HepG2 (cell line): Measurements from ENCODE around the gene KRT40. TPM values are rescaled to one million over a fixed set of nuclear protein-coding genes. Genes with fewer than 3 reads are reported as not detected.

Source experiments
- CEBPG ChIP-seq: IDR thresholded peaks from 2 replicates; pipeline ENCODE4 v1.6.1; 2016
- FOXJ3 ChIP-seq: sonication (generic); formaldehyde crosslinking; IDR thresholded peaks from 2 replicates; pipeline ENCODE4 v1.4.0; 2020; ENCODE audit warnings: missing genetic modification reagents, mild to moderate bottlenecking, borderline replicate concordance
- HMG20A ChIP-seq: IDR thresholded peaks from 2 replicates; pipeline ENCODE4 v1.6.1; 2016; ENCODE audit warnings: borderline replicate concordance
- KDM4B ChIP-seq: sonication (generic); formaldehyde crosslinking; IDR thresholded peaks from 2 replicates; pipeline ENCODE4 v1.4.0; 2020; ENCODE audit warnings: missing genetic modification reagents
- MBD4 ChIP-seq: IDR thresholded peaks from 2 replicates; pipeline ENCODE4 v1.6.1; 2012; ENCODE audit warnings: low read length, inconsistent platforms, borderline replicate concordance
- RCOR2 ChIP-seq: IDR thresholded peaks from 2 replicates; pipeline ENCODE4 v1.6.1; 2016; ENCODE audit warnings: missing biosample characterization, missing genetic modification reagents
- SMAD3 ChIP-seq: sonication (generic); formaldehyde crosslinking; IDR thresholded peaks from 2 replicates; pipeline ENCODE4 v1.4.0; 2020; ENCODE audit warnings: missing genetic modification reagents
- SNAPC2 ChIP-seq: sonication (generic); formaldehyde crosslinking; IDR thresholded peaks from 2 replicates; pipeline ENCODE4 v1.8.1; 2022; ENCODE audit warnings: mild to moderate bottlenecking, missing genetic modification reagents
- SOX6 ChIP-seq, 2 experiments: fragments of 450-650 bp in 1 of 2; sonication (generic) in 1 of 2; formaldehyde crosslinking in 1 of 2; IDR thresholded peaks; 2 replicates each; pipeline versions ENCODE4 v1.4.0 to v1.6.1; 2017 to 2020; ENCODE audit warnings: antibody characterized with exemption in 1 of 2, mild to moderate bottlenecking in 1 of 2, missing genetic modification reagents in 1 of 2
- SP1 ChIP-seq, 2 experiments: fragments of 450-650 bp in 1 of 2; sonication (generic) in 1 of 2; formaldehyde crosslinking in 1 of 2; IDR thresholded peaks; 2 replicates each; pipeline versions ENCODE4 v1.4.0 to v1.6.1; 2016 to 2020; ENCODE audit warnings: missing genetic modification reagents in 1 of 2
- SPEN ChIP-seq: sonication (generic); formaldehyde crosslinking; IDR thresholded peaks from 2 replicates; pipeline ENCODE4 v1.5.1; 2020; ENCODE audit warnings: low read depth, mild to moderate bottlenecking, missing genetic modification reagents
- SUZ12 ChIP-seq: fragments of 150-350 bp; IDR thresholded peaks from 2 replicates; pipeline ENCODE4 v1.6.1; 2014; ENCODE audit warnings: low read depth, low read length
- TBX3 ChIP-seq: fragments of 450-650 bp; IDR thresholded peaks from 2 replicates; pipeline ENCODE4 v1.6.1; 2017; ENCODE audit warnings: antibody characterized with exemption, mild to moderate bottlenecking, inconsistent platforms, borderline replicate concordance
- ZBTB38 ChIP-seq: sonication (generic); formaldehyde crosslinking; IDR thresholded peaks from 2 replicates; pipeline ENCODE4 v1.5.1; 2020; ENCODE audit warnings: mild to moderate bottlenecking, missing genetic modification reagents
- ZMYM4 ChIP-seq: sonication (generic); formaldehyde crosslinking; IDR thresholded peaks from 2 replicates; pipeline ENCODE4 v1.8.1; 2023; ENCODE audit warnings: mild to moderate bottlenecking, missing genetic modification reagents
- ZNF670 ChIP-seq: sonication (generic); formaldehyde crosslinking; IDR thresholded peaks from 2 replicates; pipeline ENCODE4 v1.8.0; 2022; ENCODE audit warnings: mild to moderate bottlenecking, missing genetic modification reagents, borderline replicate concordance
- polyA plus RNA-seq, 8 experiments: library from polyadenylated mRNA; depleted of rRNA in 3 of 8; stranded (reverse) in 7 of 8; unstranded in 1 of 8; fragments of >200 nt; fragmentation: Illumina TruSeq in 4 of 8; extraction: Trizol in 4 of 8; gene quantifications; 2 replicates each; pipeline versions ENCODE4 v1.2.1 to v1.2.3, GENCODE V29; 2011 to 2016; ENCODE audit warnings: low read depth in 4 of 8, missing spikeins in 1 of 8, mixed read lengths in 1 of 8; ENCODE audit not compliant: insufficient read depth in 1 of 8
- total RNA-seq, 5 experiments: library from RNA; depleted of rRNA; stranded (reverse); fragments of >200 nt; fragmentation: Illumina TruSeq; extraction: Trizol; gene quantifications; 2 replicates each; pipeline ENCODE4 v1.2.3, GENCODE V29; 2016; ENCODE audit warnings: low read depth in 1 of 5
- TF ChIP-seq, protein P1 (sequence below): IDR thresholded peaks from 2 replicates; pipeline ENCODE4 v1.6.1; 2016; ENCODE audit warnings: mild to moderate bottlenecking, missing biosample characterization, missing genetic modification reagents
- TF ChIP-seq, protein P2 (sequence below): sonication (generic); formaldehyde crosslinking; IDR thresholded peaks from 2 replicates; pipeline ENCODE4 v1.5.1; 2020; ENCODE audit warnings: mild to moderate bottlenecking, missing genetic modification reagents
- TF ChIP-seq, protein P3 (sequence below): sonication (generic); formaldehyde crosslinking; IDR thresholded peaks from 2 replicates; pipeline ENCODE4 v1.5.0; 2020; ENCODE audit warnings: missing genetic modification reagents
- TF ChIP-seq, protein P4 (sequence below): IDR thresholded peaks from 2 replicates; pipeline ENCODE4 v1.6.1; 2016; ENCODE audit warnings: mild to moderate bottlenecking
- TF ChIP-seq, protein P5 (sequence below): sonication (generic); formaldehyde crosslinking; IDR thresholded peaks from 2 replicates; pipeline ENCODE4 v1.4.0; 2020; ENCODE audit warnings: missing genetic modification reagents

The KRT40 gene
- total and polyA plus RNA-seq, 2 of the 13 experiments (the other 11 are each of a cell fraction or from before 2014, with no cell fraction given) = not detected

DNA sequence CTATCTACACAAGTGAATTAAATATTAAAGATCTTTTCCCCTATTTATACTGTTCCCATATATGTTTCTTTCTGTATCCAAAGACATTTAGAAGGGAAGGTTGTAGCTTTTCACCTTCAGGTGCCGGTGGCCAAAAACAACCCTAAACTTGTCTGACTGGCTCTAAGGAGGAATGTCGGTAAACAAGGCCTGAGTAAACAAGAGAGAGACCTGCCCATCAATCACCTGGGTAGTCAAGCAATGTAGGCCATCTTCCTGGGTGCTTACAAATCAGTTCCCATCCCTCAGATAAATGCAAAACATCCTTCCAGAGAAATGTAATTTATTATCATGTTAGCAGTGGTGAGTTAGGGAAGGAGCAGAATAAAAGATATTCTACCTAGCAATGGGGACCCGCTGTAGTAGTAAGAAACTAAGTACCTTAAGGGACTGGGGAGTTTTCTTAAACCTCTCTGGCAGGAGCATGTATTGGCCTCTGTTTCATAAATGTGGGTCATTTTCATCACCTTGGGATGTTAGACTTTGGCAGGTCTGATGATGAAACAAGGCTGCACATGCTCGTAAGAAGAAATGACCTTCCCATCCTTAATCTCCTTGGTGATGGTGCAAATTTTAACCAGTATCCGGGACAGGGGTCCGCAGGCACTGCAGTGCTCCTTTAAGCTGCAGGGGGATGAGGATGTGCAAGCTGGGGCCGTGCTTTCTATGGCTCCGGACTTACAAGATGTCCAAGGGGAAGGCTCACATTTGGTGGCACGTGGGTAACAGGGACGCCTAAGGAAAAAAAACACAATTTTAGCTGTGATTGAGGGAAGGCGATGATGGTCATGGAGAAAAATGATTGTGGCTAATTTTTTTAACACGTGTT is 25.8 kb downstream of the KRT40 start (continued):
- TF ChIP-seq HMG20A (CRISPR knock-in tag) (peak; percentile 89; the same call in 1 of the 2 replicates), SPEN (CRISPR knock-in tag) (0 out of 2 replicates have a peak, but pooled peaks have one; percentile 21), RCOR2 (CRISPR knock-in tag) (peak; percentile 94; the same call in 1 of the 2 replicates), FOXJ3 (CRISPR knock-in tag) (peak; percentile 82; the same call in 1 of the 2 replicates), ZBTB38 (CRISPR knock-in tag) (no peak), SOX6 (IDR thresholded peaks at IDR 0.05) (no peak), SOX6 (CRISPR knock-in tag; IDR thresholded peaks at IDR 0.05) (peak; percentile 44), CEBPG (peak; percentile 61), SUZ12 (no peak), ZNF670 (0 out of 2 replicates have a peak, but pooled peaks have one; percentile 22), SMAD3 (CRISPR knock-in tag) (0 out of 2 replicates have a peak, but pooled peaks have one; percentile 37), KDM4B (CRISPR knock-in tag) (no peak), SP1 (IDR thresholded peaks at IDR 0.05) (no peak), SP1 (CRISPR knock-in tag; IDR thresholded peaks at IDR 0.05) (peak; percentile 16; the same call in 1 of the 2 replicates), MBD4 (no peak), SNAPC2 (0 out of 2 replicates have a peak, but pooled peaks have one; percentile 49), ZMYM4 (CRISPR knock-in tag) (0 out of 2 replicates have a peak, but pooled peaks have one; percentile 30), TBX3 (peak; percentile 18; the same call in 1 of the 2 replicates)
- TF ChIP-seq, protein P1, sequence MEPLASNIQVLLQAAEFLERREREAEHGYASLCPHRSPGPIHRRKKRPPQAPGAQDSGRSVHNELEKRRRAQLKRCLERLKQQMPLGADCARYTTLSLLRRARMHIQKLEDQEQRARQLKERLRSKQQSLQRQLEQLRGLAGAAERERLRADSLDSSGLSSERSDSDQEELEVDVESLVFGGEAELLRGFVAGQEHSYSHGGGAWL (CRISPR knock-in tag) = no peak
- TF ChIP-seq, protein P2, sequence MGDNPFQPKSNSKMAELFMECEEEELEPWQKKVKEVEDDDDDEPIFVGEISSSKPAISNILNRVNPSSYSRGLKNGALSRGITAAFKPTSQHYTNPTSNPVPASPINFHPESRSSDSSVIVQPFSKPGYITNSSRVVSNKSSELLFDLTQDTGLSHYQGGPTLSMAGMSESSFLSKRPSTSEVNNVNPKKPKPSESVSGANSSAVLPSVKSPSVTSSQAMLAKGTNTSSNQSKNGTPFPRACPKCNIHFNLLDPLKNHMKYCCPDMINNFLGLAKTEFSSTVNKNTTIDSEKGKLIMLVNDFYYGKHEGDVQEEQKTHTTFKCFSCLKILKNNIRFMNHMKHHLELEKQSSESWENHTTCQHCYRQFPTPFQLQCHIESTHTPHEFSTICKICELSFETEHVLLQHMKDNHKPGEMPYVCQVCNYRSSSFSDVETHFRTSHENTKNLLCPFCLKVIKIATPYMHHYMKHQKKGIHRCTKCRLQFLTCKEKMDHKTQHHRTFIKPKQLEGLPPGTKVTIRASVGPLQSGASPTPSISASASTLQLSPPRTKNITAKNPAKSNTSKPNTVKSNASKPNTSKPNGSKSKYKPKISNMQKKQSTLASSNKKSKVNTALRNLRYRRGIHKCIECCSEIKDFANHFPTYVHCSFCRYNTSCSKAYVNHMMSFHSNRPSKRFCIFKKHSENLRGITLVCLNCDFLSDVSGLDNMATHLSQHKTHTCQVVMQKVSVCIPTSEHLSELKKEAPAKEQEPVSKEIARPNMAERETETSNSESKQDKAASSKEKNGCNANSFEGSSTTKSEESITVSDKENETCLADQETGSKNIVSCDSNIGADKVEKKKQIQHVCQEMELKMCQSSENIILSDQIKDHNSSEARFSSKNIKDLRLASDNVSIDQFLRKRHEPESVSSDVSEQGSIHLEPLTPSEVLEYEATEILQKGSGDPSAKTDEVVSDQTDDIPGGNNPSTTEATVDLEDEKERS (CRISPR knock-in tag) = peak; percentile 63; the same call in 1 of the 2 replicates
- TF ChIP-seq, protein P3, sequence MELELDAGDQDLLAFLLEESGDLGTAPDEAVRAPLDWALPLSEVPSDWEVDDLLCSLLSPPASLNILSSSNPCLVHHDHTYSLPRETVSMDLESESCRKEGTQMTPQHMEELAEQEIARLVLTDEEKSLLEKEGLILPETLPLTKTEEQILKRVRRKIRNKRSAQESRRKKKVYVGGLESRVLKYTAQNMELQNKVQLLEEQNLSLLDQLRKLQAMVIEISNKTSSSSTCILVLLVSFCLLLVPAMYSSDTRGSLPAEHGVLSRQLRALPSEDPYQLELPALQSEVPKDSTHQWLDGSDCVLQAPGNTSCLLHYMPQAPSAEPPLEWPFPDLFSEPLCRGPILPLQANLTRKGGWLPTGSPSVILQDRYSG (CRISPR knock-in tag) = no peak
- TF ChIP-seq, protein P4, sequence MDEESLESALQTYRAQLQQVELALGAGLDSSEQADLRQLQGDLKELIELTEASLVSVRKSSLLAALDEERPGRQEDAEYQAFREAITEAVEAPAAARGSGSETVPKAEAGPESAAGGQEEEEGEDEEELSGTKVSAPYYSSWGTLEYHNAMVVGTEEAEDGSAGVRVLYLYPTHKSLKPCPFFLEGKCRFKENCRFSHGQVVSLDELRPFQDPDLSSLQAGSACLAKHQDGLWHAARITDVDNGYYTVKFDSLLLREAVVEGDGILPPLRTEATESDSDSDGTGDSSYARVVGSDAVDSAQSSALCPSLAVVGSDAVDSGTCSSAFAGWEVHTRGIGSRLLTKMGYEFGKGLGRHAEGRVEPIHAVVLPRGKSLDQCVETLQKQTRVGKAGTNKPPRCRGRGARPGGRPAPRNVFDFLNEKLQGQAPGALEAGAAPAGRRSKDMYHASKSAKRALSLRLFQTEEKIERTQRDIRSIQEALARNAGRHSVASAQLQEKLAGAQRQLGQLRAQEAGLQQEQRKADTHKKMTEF = peak; percentile 54
- TF ChIP-seq, protein P5, sequence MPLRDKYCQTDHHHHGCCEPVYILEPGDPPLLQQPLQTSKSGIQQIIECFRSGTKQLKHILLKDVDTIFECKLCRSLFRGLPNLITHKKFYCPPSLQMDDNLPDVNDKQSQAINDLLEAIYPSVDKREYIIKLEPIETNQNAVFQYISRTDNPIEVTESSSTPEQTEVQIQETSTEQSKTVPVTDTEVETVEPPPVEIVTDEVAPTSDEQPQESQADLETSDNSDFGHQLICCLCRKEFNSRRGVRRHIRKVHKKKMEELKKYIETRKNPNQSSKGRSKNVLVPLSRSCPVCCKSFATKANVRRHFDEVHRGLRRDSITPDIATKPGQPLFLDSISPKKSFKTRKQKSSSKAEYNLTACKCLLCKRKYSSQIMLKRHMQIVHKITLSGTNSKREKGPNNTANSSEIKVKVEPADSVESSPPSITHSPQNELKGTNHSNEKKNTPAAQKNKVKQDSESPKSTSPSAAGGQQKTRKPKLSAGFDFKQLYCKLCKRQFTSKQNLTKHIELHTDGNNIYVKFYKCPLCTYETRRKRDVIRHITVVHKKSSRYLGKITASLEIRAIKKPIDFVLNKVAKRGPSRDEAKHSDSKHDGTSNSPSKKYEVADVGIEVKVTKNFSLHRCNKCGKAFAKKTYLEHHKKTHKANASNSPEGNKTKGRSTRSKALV = no peak
